Measurements from ENCODE around the gene ARFGEF2.

- TF ChIP-seq CTCF (IDR thresholded peaks at IDR 0.05) (no peak), POLR2A (IDR thresholded peaks at IDR 0.05) (no peak)
These were observed 21.2 kb downstream of the ARFGEF2 start for GRCh38 chr20:48942730-48943129.
